Measurements from ENCODE around the gene TJP1.

The TJP1 gene

GRCh38 chr15:29822100-29822683 is at the start of gene TJP1:
TJP1 (minus strand) TSS chr15:29822468; CDS start chr15:29822028, 440 bp downstream.
- DNase-seq (ENCODE audit: low spot score), result no peak

DNA sequence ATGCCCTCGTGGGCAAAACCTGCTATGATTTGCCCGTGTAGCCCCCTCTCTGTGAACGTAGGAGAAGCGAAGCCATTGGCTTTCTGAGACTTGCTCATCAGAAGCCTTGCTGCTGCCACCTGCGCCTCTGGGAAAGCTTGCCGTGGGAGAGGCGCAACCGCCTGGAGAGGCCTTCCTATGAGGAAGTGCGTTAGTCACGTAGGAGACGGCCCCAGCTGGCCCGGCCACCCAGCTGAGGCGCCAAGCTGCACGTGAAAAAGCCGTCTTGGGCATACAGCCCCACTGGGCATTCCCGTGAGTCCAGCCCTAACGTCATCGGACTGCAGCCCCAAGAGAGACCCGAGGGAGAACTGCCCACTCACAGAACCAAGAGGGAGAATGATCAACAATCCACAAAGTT is 49.1 kb upstream of the TJP1 start:
- no peak for DNase-seq (ENCODE audit: low spot score)

DNA sequence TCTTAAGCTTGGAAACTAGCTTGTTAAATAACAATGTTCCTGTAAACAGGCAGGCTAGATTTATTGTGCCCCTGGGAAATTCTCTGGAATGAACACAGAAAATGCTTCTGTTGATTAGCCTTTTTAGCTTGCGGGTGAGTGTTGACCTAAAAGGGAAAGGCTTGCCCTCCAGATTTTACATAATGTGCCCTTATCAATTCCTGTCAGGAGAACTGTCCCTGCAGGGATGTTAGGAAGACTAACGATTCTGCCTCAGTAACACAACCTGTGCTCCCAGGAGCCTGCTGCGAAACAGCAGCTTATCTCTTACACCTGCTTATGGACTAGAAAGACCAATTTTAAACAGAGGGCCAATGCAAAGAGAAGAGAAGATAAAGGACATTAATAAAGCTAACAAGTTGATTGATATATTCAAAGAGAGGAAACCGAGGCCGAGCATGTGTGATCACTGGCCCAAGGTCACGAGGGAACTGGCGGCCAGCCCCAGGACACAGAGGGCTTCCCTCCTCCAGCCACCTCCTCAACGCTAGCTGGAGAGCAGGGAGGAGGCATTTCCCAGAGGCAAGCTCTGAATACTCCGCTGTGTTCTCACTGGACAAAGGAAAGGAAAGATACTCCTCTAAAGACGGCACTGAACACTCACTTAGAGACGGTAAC is 48.4 kb upstream of the TJP1 start:
- no peak for DNase-seq (ENCODE audit: low spot score)

- no peak for DNase-seq (ENCODE audit: low spot score)
Measured at GRCh38 chr15:29867241-29868000, 45.2 kb upstream of the TJP1 start.

GRCh38 chr15:29866337-29866736 is 44.1 kb upstream of the TJP1 start:
- no peak for DNase-seq (ENCODE audit: low spot score)

- DNase-seq (ENCODE audit: low spot score), result no peak
Measured at GRCh38 chr15:29864501-29864900, 42.2 kb upstream of the TJP1 start.

- no peak for DNase-seq (ENCODE audit: low spot score)
Measured at GRCh38 chr15:29863438-29863837, 41.2 kb upstream of the TJP1 start.

DNA sequence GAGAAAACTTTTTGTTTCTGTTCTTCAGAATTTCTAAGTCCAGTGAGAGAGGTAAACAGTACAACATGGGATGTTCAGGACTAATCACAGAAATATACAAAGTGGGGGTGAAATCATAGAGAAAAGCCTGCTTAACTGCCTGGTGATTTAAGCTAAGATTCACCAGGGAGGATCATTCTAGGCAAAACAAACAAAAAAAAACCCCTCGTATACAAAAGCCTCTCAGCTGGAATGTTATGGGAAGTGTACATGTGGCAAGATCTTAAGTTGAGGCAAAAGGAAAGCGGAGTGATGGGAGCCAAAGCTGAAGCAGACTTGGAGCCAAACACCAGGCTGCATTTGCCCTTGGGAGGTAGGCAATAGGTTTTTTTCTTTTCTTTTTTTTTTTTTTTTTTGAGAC is 40.0 kb upstream of the TJP1 start:
- no peak for DNase-seq (ENCODE audit: low spot score)

GRCh38 chr15:29860872-29861271 is 38.6 kb upstream of the TJP1 start:
- DNase-seq (ENCODE audit: low spot score), result no peak

GRCh38 chr15:29859973-29860715 is 37.9 kb upstream of the TJP1 start:
- DNase-seq (ENCODE audit: low spot score), result no peak

DNA sequence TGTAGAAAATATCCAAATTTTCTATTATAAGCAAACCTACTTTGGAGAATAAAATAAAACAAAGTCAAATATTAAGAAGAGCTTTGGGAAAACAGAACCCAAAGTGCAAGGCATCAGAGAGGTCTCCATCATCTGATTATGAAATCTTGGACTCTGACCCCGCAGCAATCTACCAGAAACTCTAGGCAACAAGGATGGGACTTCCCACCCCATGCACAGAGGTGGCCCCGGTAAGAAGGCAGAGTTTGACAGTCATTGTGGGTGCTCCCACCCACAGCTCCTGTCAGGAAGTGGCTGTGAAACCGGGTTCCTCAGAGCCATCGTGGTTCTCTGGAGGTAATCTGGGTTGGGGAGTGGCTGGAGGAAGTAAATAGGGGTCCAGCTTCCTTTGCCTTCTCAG is 37.0 kb upstream of the TJP1 start:
- no peak for DNase-seq (ENCODE audit: low spot score)

DNA sequence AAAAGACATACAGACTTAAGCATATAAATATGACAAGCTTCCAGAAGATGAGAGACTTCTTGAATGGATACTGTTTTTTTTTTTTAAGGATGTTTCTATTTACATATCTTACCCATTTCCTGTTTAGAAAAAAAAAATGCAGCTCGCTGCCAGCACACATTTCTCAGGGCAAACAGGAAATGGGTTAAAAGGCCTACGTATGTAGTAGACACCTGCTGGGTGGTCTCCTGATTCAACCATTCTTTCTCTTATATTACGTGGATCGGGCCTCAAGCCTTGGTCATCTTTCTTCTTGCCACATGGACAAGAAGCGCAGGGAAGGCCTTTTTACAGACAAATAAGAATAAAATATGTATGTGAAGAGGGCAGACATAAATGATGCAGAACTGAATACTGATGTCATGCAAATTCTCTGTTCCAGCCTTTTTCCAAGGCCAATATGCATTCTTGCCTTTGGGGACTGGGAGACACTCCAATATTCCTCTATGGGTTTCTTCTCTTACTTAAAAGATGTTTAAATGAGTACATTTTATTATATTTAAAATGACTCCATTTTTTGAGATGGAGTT is 35.0 kb upstream of the TJP1 start:
- no peak for DNase-seq (ENCODE audit: low spot score)

DNA sequence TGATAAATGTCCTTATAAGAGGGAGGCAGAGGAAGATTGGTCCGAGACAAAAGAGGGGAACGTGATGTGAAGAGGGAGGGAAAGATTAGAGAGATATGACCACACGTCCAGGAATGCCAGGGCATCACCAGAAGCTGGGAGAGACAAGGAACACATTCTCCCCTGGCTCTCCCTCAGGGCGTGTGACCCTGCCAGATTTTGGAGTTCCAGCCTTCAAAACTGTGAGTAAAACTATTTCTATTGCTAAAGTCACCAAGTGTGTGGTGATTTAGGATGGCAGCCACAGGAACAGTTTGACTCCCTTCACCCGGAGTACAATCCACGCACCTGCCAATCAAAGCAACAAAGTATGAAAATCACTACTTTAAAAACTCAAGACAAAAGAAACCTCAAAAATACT is 32.1 kb upstream of the TJP1 start:
- DNase-seq (ENCODE audit: low spot score), result no peak

DNA sequence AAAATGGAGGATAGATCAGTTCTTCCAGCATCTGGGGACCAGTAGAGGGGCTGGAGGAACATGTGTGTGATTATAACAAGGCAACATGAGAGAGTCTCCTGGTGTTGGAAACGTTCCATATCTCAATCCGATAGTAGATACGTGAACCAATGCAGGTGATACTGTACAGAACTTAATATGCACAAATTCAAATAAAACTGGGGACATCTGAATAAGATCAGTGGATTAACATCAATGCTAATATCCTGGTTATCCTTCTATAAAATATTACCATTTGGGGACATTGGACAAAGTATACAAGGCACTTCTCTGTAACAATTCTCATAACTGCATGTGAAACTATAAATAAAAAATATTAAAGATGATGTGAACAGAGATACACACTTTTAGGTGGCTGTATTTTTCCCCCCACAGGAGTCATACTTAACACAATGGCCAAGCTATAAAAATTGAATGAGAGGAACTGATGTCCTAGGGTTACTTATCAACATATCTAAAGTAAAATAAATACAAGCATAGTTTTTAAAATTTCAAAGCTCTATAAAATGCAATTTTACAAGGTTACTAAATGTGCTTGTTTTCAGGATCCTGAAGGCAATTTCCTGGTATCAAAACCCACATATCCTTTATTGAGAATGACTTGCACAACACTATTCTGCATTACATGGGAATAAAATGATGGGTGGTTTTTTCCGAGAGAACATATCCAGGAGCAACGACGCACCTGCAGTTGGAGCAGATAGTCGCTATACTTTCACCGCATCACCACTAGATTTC is 31.1 kb upstream of the TJP1 start:
- no peak for DNase-seq (ENCODE audit: low spot score)

GRCh38 chr15:29852201-29852600 is 29.9 kb upstream of the TJP1 start:
- DNase-seq (ENCODE audit: low spot score), result no peak

DNA sequence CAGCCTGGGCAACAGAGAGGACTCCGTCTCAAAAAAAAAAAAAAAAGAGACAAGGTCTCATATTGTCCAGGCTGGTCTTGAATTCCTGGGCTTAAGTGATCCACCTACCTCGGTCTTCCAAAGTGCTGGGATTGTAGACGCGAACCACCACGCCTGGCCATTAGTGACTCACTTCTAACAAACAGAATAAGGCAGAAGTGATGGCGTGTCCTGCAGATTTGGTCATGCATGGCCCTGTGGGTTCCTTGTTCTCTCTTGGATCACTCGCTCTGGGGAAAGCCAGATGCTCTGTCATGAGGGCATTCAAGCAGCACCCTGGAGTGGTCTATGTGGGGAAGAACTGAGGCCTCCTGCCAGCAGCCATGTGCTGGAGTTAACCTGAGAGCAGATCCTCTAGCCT is 27.4 kb upstream of the TJP1 start:
- DNase-seq (ENCODE audit: low spot score), result no peak

- no peak for DNase-seq (ENCODE audit: low spot score)
Measured at GRCh38 chr15:29849218-29849617, 26.9 kb upstream of the TJP1 start.

GRCh38 chr15:29844290-29844903 is 22.1 kb upstream of the TJP1 start:
- DNase-seq (ENCODE audit: low spot score), result no peak

DNA sequence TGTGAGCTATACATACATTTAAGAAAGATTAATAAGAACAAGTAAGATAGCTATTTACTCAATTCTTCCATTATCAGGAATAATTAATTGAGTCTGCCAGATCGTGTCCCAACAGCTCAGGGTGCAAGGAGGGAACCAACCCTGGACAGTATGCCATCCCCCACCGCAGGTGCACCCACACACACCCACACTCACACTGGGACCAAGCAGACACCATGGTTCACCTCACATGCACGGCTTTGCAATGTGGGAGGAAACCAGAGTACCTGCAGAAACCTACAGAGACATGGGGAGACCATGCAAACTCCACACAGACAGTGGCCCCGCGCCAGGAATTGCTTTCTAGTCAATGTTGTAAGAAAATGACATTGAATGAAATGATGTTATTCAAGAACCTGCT is 20.0 kb upstream of the TJP1 start:
- DNase-seq (ENCODE audit: low spot score), result no peak

GRCh38 chr15:29840926-29841325 is 18.7 kb upstream of the TJP1 start:
- DNase-seq (ENCODE audit: low spot score), result no peak

DNA sequence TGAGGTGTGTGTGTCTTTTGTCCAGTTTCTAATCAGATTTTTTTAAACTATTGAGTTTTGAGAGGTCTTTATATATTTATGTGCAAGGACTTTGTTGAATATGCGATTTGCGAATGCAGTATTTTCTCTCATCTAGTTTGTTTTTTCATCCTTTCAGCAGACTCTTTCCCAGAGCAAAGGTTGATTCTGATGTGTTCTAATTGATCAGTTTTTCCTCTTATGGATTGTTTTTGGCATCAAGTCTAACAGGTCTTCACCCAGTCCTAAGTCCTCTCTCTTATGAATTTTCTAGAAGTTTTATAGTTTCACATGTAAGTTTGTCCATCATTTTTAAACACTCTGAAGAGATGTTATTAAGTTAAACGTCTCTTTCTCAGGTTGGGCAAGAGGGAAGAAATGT is 17.8 kb upstream of the TJP1 start:
- DNase-seq (ENCODE audit: low spot score), result no peak
